ENCODE data around the gene SLC10A1. TPM values are rescaled to one million over a fixed set of nuclear protein-coding genes. Genes with fewer than 3 reads are reported as not detected.

Gene SLC10A1
- total RNA-seq, 1 experiment from 2014 or later, result not detected

- no peaks in the 10 kb centered on the region for H3K9me3 ChIP-seq (ENCODE audit: control insufficient read depth, low read depth, low read length)
- no peak overlapping the region for H3K9ac ChIP-seq (ENCODE audit: extremely low read depth, insufficient read length, low read length)
- Mint-ChIP-seq H3K4me1 (no peaks in the 10 kb centered on the region), H3K9me3 (peaks cover 8 to 13% of the 10 kb centered on the region in 2 experiments; a peak in 4 of 5 replicates), H3K27ac (no peak overlapping the region), H3K36me3 (ENCODE audit: insufficient read depth in 1 of 3, low read depth in 3 of 3) (peaks cover 2 to 8% (median 3%) of the 10 kb centered on the region in 3 experiments; a peak in 2 of 7 replicates), H3K4me3 (no peak overlapping the region), H3K27me3 (ENCODE audit: low read depth) (no peaks in the 10 kb centered on the region; the same call in 1 of the 2 replicates)
- DNase-seq, result no peak
- no peaks in the 10 kb centered on the region for H3K79me2 ChIP-seq (ENCODE audit: insufficient read depth, low read length)
- H4K8ac ChIP-seq (replicated peaks; ENCODE audit: insufficient read length, low read depth, low read length), result no peak overlapping the region
- no peak overlapping the region for H3K18ac ChIP-seq (ENCODE audit: insufficient read length, low read depth, low read length)
- no peak overlapping the region for H2BK120ac ChIP-seq (ENCODE audit: low read depth, low read length, poor library complexity, severe bottlenecking)
- H3K4me2 ChIP-seq (ENCODE audit: insufficient read depth, insufficient read length, low read length), result no peak overlapping the region
- H2BK12ac ChIP-seq (ENCODE audit: insufficient read length, low read depth, low read length), result no peak overlapping the region
- no peak overlapping the region for H2BK5ac ChIP-seq (ENCODE audit: insufficient read length, low read length)
- H3K27me3 ChIP-seq (ENCODE audit: insufficient read depth, low read length), result no peaks in the 10 kb centered on the region
- H3K14ac ChIP-seq (ENCODE audit: insufficient read depth, low read length), result no peak overlapping the region
- H4K5ac ChIP-seq (ENCODE audit: insufficient read length, low read depth, low read length), result no peak overlapping the region
- no peaks in the 10 kb centered on the region for H3K4me1 ChIP-seq (ENCODE audit: insufficient read depth, low read length)
- no peak overlapping the region for H2BK15ac ChIP-seq (ENCODE audit: low read depth, low read length)
- no peak overlapping the region for H3K23ac ChIP-seq (ENCODE audit: insufficient read length, low read depth, low read length)
- no peak overlapping the region for H4K91ac ChIP-seq (ENCODE audit: insufficient read length, low read depth, low read length)
- no peaks in the 10 kb centered on the region for H4K20me1 ChIP-seq (ENCODE audit: control insufficient read depth, insufficient read depth, insufficient read length)
- TF ChIP-seq, protein P1, sequence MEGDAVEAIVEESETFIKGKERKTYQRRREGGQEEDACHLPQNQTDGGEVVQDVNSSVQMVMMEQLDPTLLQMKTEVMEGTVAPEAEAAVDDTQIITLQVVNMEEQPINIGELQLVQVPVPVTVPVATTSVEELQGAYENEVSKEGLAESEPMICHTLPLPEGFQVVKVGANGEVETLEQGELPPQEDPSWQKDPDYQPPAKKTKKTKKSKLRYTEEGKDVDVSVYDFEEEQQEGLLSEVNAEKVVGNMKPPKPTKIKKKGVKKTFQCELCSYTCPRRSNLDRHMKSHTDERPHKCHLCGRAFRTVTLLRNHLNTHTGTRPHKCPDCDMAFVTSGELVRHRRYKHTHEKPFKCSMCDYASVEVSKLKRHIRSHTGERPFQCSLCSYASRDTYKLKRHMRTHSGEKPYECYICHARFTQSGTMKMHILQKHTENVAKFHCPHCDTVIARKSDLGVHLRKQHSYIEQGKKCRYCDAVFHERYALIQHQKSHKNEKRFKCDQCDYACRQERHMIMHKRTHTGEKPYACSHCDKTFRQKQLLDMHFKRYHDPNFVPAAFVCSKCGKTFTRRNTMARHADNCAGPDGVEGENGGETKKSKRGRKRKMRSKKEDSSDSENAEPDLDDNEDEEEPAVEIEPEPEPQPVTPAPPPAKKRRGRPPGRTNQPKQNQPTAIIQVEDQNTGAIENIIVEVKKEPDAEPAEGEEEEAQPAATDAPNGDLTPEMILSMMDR (conservative IDR thresholded peaks at IDR 0.05), result no peak
- H2AK5ac ChIP-seq (ENCODE audit: insufficient read length, low read length), result no peak overlapping the region
- no peak overlapping the region for H3T11ph ChIP-seq (ENCODE audit: low read length)
- no peaks in the 10 kb centered on the region for H3K79me1 ChIP-seq (ENCODE audit: insufficient read depth, low read depth, low read length, poor library complexity, severe bottlenecking)
- no peak overlapping the region for H3K27ac ChIP-seq (ENCODE audit: insufficient read length, low read depth, low read length)
- no peak overlapping the region for H2BK20ac ChIP-seq (ENCODE audit: low read depth, low read length, poor library complexity, severe bottlenecking)
- no peak overlapping the region for H2AFZ ChIP-seq (ENCODE audit: low read length)
- H3K4ac ChIP-seq (ENCODE audit: low read depth, low read length), result no peak overlapping the region
- H3K56ac ChIP-seq (ENCODE audit: insufficient read length, low read depth, low read length), result no peak overlapping the region
- H3K23me2 ChIP-seq (ENCODE audit: insufficient read length, low read depth, low read length, poor library complexity, severe bottlenecking), result no peaks in the 10 kb centered on the region
- 94% methylated on average over 3 of the region's 4 CpGs for WGBS (ENCODE audit: extremely low coverage, insufficient read length, low lambda C conversion rate)
Measured at GRCh38 chr14:69828879-69829278, 31.8 kb upstream of the SLC10A1 start.

Measured in H9 (cell line).